Activated CD4-positive, alpha-beta T cell treated with anti-CD3 and anti-CD28 coated beads, Interleukin-2, amount 50 U/mL, for 24 hours (primary cell): ENCODE data around the gene SLIT3.
"Not testable (repeated sequence)": the region's sequence is repeated elsewhere in the genome, so short reads cannot be mapped to it uniquely, and the experiment has no call there.

Experiments
- DNase-seq, 2 donors: peaks; one replicate each; pipeline ENCODE4 v3.0.0-alpha.2; 2020; ENCODE audit warnings: low read depth in 1 of 2, low spot score in 1 of 2

Gene SLIT3

DNA sequence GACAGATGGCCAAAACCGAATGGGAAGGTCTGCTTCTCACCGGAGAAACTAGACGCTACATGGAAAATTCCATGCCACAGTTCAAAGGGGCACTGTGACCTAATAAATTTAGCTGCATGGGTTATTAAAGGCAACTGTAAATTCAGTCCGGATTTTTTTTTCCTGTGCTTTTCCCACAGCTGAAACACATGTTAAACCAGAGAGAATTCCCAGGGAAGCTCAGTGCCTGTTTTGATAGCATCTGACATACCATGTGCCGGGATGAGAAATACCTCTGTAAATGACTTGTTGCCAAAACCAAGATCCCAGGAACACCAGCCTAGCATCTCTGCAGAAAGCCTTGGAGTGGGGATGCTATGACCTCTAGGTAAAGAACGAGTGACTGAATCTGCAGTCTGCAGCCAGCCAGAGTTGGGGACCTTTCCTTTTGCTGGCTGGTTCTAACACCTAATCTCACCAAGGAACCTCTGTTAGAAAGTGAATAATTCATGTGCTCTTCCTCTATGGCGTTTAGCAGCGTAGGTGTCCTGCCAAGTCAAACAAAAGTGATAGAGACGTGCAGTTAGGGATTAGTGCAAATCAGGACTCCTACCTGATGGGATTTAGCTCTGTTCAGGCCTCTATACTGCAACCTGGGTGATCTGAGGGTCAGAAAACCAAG, 77.9 kb downstream of the SLIT3 start:
- DNase-seq: no peak

DNA sequence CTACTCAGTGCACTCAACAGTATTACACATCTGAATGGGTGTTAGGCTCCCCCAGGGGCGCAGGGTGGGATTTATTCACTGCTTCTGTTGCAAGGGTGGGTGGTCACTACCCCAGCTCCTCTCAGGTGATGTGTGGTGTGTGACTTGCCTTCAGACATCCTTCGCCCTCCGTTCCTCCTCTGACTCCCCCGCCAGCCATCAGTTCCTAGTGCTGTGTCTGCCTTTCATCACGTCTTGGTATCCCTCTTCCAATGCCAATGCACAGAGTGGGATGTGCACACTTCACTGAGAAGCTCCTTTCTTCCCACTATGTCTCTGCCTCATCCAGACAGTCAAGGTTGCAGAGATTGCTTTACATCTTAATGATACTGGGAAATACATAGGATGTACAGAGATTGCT, 79.4 kb downstream of the SLIT3 start:
- DNase-seq: no peak

- DNase-seq: no peak
Observed at GRCh38 chr5:169219961-169220360, 81.0 kb downstream of the SLIT3 start.

- DNase-seq: no peak
Observed at GRCh38 chr5:169219351-169219750, 81.6 kb downstream of the SLIT3 start.

DNA sequence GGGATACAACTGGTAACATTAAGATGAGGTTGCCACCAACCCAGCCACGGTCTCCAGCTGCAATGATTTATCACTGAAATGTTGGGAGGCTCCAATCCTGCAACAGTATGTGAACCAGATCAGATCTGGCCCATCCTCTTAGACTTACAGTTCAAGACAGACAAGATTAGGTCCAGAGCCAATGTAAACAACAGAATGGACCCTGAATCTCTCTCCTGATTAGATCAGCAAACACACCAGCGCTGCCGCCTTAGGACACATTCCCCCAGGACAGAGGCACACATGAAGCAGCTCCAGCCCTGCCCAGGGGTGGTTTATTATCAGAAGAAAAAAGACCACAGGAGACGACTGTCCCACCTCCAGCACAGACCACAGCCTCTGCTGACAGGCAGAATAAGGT, 82.1 kb downstream of the SLIT3 start:
- DNase-seq: no peak

DNA sequence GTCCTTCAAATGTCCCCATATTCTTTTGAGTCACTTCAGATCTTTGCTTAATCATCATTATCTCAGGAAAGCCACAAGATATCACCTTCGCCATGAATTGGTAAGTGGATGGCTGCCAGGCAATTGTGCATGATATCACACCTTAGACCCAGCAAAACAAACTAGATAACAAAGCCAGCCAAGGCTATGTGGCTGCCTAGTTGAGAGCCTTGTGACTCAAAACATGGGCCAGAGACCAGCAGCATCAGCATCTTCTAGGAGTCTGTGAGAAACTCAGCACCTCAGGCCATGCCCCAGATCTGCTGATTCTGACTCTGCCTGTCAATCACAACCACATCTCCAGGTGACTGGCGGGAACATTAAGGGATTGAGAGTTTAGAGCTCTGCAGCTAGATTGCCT, 82.8 kb downstream of the SLIT3 start:
- DNase-seq: no peak

DNA sequence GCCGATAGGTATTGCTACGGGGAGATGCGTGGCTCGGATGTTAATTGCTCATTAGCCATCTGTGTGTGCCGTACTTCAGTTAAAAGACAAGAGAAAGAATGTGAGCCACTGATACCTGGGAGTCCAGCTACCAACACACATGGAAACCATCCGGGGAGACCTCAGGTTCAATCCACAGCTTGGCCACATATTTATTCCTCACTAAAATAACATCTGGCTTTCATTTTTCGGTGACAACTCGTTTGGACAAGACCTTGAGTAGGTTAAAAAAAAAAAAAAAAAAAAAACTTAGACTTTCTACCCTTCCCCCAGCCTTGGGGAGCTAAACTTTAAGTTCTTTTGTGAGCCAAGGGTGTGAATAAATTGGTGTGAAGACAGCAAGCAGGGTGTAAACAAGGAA, 84.1 kb downstream of the SLIT3 start:
- no peak for DNase-seq

DNA sequence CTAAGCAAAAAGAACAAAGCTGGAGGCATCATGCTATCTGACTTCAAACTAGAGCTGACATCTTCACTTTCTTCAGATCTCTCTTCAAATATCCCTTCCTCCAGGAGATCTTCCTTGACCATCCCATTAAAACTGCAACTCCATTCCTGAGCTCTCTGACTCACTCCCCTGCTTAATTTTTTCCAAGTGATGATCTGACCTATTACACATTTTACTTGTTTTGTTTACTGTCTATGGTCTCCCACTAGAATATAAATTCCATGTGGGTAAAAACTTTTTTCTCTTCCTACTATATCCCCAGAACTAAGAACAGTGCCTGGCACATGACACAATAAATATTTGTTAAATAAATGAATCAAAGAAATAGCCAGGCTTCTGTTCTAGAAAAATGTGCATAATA, 87.5 kb downstream of the SLIT3 start:
- no peak for DNase-seq

DNA sequence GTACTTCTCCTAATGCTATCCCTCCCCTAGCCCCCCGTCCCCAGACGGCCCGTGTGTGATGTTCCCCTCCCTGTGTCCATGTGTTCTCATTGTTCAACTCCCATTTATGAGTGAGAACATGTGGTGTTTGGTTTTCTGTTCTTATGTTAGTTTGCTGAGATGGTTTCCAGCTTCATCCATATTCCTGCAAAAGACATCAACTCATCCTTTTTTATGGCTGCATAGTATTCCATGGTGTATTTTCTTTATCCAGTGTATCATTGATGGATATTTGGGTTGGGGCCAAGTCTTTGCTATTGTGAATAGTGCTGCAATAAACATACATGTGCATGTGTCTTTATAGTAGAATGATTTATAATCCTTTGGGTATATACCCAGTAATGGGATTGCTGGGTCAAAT, 89.2 kb downstream of the SLIT3 start:
- not testable (repeated sequence) for DNase-seq

DNA sequence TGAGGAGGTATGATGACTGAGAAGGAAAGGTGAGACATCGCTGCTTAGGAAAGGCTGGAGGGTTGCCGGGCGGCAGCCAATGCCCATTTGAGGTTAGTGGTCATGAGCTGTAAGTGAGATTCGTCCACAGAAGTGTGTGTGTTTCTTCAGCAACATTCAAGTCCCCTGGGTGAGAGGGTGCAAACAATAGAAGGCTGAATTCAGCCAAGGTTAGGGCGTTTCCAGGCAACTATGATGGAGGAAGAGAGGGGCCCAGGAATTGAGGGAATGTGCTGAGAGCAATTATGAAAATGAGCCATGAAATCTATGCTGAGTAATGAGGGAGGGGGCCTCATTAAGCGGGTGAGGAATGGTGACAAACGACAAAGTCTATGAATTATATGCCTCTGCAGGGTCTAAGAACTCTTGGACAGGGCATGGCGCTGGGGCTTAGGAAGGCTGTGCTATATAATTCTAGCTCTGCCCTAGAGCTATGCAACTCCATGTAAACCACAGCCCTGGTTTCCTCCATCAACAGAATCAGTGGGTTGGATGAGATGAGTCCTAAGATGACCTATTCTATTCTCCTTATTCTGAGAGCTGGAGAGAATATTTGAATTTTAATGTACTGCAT, 96.0 kb downstream of the SLIT3 start:
- DNase-seq: no peak

DNA sequence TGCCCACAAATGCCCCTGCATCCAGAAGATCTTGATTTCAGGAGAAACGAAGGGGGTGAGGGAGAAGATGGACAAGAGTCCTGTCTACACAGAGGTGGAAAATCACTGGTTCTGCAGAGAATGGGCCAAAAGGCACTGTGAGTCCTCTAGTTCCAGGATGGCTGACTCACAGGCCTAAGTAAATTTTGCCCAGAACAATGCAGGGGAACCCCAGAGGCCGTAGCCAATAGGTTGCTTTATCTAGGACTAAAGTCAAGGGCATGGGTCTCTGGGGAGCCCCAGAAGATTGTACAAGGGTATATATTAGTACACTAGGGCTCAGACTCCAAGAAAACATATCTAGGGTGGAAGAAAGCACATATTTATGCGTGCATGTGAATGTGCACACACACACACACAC, 98.0 kb downstream of the SLIT3 start:
- no peak for DNase-seq

DNA sequence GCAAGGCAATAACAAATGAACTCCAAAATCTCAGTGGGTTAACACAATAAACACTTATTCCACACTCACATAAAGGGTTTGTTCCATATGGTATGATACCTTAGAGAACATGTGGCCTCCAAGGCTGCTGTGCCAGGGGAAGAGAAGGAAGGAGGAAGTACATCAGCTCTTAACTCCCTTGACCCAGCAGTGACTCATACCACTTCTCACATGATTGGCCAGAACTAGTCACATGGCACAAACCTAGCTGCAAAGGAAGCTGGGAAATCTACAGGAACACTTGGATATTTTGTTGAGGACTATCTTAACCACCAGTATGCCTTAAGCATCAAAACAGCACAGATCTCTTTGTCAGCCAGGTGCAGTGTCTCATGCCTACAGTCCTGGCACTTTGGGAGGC, 99.3 kb downstream of the SLIT3 start:
- DNase-seq: no peak

GRCh38 chr5:169200125-169200778, 100.7 kb downstream of the SLIT3 start:
- no peak for DNase-seq

- DNase-seq: no peak
Observed at GRCh38 chr5:169197343-169197742, 103.6 kb downstream of the SLIT3 start.

- no peak for DNase-seq
Observed at GRCh38 chr5:169196059-169196458, 104.9 kb downstream of the SLIT3 start.

GRCh38 chr5:169195601-169196000, 105.3 kb downstream of the SLIT3 start:
- DNase-seq: no peak

DNA sequence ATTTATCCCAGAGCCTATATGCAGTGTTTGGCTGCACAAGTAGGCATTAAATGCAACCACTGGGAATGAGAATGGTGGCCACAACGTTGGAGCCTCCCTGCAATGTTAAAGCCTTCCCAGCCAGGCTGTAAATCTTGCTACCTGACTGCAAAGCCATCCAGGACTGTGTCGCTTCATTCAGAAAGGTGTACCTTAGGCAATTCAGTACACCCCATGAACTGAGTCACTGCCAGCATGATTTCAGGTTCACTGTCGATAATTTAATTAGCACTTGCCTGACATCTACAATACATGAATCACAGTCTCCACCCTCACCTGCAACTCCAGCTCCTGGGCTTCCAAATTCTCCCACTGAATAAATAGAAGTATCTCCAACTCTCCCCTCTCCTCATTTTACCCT, 108.4 kb downstream of the SLIT3 start:
- no peak for DNase-seq

- no peak for DNase-seq
Observed at GRCh38 chr5:169190849-169191248, 110.1 kb downstream of the SLIT3 start.

- DNase-seq: no peak
Observed at GRCh38 chr5:169185626-169186025, 115.3 kb downstream of the SLIT3 start.

GRCh38 chr5:169183576-169183975, 117.4 kb downstream of the SLIT3 start:
- no peak for DNase-seq

GRCh38 chr5:169182797-169183196, 118.1 kb downstream of the SLIT3 start:
- DNase-seq: no peak

DNA sequence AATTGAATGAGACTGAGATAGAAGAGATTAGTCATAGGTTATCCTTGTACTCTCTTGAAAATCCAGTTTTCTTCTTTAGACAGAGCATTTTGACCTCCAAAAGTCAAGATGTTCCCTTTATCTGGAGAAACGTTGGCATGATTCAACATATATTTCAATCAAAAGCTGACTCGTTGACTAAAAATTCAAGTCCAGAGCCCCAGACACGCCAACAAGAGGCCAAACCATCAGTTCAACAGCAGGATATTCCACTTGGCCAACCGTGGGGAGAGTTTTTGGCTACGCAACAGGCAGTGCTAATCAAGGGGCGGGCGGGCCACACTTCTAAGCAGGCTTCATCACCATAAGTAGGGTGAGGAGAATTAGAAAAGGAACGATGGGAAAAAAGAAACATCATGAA, 119.1 kb downstream of the SLIT3 start:
- no peak for DNase-seq

DNA sequence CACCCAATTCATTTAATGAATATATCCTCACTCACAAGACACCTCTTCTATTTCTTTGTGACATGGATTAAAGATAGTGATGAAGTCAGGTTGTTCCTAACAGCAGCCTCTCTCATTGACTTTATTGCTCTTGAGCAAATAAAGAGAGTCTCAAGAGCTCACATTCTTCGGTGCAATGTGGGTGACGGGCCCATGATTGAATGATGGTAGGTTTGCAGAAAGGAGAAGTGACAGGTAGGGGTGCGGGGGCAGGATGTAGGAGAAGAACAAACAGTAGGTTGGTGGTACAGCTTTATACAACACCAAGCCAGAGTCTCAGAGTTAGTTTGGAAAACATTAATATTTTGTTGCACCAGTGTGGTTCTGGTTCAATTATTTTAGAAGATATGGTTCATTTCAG, 122.2 kb downstream of the SLIT3 start:
- DNase-seq: no peak
